ENCODE results near the gene MS4A10.

The MS4A10 gene

DNA sequence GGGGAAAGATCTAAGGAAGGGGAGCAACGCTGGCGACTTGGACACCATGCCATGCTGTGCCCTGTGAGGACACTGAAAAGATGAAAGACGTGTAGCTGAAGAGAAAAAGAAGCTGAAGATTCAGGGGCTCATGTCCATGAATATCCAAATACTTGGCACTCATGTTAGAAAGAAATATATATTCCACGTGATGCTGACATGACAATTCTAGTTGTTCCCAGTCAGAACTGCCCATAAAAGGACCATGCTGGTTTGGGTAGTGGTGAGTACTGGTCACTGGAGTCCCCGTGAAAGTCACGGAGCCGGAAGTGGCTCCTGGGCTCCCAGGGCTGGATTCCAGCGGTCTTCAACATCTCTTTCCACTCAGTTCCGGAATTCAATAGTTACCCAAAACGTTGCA is 18.6 kb upstream of the MS4A10 start:
- DNase-seq: no peak

DNA sequence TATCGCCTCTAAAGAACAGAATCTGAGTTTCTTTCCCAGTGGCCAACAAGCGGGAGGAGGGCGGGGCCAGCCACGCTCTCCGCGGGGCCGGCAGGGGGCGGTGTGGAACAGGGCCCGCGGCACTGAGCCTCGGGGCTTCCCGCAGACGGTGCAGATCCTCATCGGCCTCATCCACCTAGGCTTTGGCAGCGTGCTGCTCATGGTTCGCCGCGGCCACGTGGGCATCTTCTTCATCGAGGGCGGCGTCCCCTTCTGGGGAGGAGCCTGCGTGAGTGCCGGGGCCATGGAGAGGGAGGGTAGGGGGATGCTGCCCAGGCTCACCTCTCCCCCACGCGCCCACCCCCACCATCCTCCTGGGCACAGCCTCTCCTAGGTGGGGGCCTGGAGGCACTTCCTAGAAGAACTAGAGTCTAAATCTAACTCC is 17.7 kb upstream of the MS4A10 start:
- no peak for DNase-seq

GRCh38 chr11:60768202-60768601 is 16.9 kb upstream of the MS4A10 start:
- DNase-seq: no peak

DNA sequence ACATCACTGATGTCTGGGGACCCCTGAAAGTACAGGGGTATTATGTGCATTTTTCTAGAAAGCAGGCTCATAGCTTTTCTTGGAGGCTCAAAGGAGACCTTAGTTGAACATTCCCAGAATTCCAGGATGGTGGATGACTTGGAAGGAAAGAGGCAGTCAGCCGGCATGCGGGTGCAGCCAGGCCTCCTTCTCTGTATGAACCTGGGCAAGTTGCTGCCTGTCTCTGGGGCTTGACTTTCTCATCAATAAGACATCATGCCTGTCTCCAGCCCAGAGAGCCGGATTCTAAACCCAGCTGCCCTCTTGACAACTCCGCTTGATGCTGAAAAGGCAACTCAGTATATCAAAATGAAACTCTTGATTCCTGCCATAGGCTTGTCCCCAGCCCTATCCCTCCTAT is 15.9 kb upstream of the MS4A10 start:
- DNase-seq: no peak

DNA sequence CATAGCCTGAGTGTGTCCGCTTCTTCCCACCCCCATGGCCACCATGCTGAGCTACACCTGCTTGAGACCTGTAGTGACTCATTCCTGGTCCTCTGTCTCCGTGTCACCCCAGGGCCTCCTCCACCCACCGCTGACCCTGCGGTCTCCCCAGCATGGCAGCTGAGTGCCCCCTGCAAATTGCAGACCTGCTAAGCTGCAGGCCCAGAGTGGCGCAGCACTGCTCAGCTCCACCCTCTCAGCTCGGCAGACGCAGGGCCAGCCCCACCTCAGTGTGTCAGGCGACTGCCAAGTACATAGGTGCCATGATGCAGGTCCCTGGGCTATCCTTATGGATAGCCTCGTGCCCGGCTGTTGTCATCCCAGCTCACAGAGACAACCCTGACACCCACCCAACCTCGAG is 15.3 kb upstream of the MS4A10 start:
- DNase-seq: no peak

DNA sequence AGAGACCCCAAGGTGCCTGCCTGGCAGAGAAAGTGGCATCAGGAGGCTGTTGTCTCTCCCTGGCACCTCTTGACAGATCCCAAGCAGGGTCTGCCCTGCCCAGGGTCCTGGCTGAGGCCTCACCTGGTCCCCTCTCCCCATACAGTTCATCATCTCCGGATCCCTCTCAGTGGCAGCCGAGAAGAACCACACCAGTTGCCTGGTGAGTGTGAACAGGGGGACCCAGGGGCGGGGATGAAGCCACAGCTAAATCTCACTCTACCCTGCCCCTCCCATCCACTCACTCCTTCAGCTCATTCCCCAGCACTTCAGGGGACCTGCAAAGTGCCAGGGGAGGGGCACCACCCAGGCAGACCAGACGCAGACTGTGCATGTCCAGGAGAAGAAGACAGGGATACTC is 14.0 kb upstream of the MS4A10 start:
- DNase-seq: no peak

DNA sequence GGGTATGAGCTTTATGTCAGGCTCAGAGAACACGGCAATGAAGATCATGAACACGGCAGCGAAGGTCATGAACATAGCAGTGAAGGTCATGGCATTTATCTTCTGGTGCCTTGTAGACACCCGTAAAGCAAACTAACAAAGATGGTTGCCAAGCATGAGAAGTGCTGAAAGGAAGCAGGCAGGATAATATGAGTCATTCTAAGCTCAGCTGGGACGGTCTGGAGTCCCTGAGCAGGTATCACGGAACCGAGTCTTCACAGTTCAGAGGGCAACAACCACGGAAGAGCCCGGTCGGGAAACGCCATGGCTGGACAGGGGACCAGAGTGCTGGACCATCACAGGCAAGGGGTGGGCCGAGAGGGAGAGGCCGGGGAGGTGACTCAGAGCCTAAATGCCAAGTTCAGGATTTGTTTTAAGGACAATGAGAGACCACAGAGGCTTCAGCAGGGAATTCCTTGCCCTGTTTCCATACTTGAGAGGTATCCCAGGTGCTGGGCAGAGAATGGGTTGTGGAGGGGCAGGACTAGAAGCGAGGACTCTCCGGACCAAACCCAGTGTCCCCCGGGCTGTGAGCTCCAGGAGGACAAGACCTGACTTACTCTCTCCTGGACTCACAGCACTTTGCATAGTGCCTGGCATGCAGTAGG is 13.1 kb upstream of the MS4A10 start:
- no peak for DNase-seq

GRCh38 chr11:60772666-60773065 is 12.5 kb upstream of the MS4A10 start:
- no peak for DNase-seq

DNA sequence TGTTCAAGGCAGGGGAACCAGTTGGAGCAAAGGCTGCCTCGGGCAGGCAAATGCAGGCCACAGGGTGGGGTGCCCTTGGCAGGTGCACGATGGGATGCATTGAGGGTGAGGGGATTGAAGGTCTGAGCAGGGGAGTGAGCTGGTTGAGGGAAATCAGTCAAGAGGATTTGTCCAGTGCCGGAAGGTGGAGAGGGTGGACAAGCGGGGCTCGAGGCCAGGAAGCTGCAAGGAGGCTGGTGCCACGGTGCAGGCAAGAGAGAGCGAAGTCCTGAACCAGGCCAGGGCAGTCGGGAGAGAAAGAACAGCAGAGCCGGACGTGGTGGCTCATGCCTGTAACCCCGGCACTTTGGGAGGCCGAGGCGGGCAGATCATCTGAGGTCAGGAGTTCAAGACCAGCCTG is 10.4 kb upstream of the MS4A10 start:
- no peak for DNase-seq

- DNase-seq: peak; percentile 79
These were observed 9.6 kb upstream of the MS4A10 start for GRCh38 chr11:60775420-60775961.

- no peak for DNase-seq
These were observed 9.0 kb upstream of the MS4A10 start for GRCh38 chr11:60776167-60776566.

GRCh38 chr11:60777106-60777505 is 8.0 kb upstream of the MS4A10 start:
- no peak for DNase-seq

DNA sequence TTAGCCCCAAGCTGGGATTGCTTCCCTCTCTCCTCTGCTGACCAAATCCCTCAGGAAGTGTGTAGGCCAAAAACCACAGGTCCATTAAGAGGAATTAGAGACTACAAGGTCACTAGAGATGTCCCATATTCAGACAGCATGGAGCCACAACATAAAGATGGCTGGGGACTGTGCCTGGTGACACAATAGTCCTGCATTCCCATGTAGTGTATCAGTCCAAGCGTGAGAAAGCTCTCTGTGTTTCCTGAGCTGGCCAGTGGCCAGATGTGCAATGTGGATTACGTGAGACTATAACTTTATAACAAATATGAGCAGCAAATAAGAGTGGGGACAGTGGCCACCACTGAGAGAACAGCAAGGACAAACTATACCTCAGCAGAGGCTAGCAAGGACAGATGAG is 7.6 kb upstream of the MS4A10 start:
- DNase-seq: no peak

GRCh38 chr11:60780065-60780464 is 5.1 kb upstream of the MS4A10 start:
- no peak for DNase-seq

- DNase-seq: no peak
These were observed 4.4 kb upstream of the MS4A10 start for GRCh38 chr11:60780774-60781173.

GRCh38 chr11:60781286-60781980 is 3.7 kb upstream of the MS4A10 start:
- no peak for DNase-seq

DNA sequence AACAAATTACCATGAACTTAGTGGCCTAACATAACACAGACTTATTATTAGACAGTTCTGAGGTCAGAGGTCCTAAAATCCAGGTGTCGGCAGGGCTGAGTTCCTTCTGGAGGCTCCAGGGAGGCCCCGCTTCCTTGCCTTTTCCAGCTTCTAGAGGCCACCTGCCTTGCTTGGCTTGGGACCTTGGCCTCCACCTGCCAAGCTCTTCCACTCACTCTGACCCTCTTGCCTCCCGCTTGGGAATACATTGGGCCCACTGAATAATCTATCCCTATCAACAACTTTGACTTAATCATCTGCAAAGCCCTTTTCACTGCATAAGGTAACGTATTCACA is 3.2 kb upstream of the MS4A10 start:
- DNase-seq: no peak

GRCh38 chr11:60782393-60783140 is 2.6 kb upstream of the MS4A10 start:
- no peak for DNase-seq

DNA sequence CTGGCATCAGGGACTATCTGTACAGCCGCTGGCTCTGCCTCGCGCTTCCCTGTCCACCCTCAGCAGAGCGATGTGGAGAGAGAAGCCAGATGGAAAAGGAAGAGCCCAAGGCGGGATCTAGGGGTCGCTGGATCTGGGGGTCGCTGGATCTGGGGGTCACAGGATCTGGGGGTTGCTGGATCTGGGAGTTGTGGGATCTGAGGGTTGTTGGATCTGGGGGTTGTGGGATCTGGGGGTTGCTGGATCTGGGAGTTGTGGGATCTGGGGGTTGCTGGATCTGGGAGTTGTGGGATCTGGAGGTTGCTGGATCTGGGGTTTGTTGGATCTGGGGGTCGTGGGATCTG is 2.0 kb upstream of the MS4A10 start:
- no peak for DNase-seq

GRCh38 chr11:60783911-60784310 is 1.2 kb upstream of the MS4A10 start:
- no peak for DNase-seq

GRCh38 chr11:60785806-60786361 is 751 bp downstream of the MS4A10 start:
- no peak for DNase-seq

DNA sequence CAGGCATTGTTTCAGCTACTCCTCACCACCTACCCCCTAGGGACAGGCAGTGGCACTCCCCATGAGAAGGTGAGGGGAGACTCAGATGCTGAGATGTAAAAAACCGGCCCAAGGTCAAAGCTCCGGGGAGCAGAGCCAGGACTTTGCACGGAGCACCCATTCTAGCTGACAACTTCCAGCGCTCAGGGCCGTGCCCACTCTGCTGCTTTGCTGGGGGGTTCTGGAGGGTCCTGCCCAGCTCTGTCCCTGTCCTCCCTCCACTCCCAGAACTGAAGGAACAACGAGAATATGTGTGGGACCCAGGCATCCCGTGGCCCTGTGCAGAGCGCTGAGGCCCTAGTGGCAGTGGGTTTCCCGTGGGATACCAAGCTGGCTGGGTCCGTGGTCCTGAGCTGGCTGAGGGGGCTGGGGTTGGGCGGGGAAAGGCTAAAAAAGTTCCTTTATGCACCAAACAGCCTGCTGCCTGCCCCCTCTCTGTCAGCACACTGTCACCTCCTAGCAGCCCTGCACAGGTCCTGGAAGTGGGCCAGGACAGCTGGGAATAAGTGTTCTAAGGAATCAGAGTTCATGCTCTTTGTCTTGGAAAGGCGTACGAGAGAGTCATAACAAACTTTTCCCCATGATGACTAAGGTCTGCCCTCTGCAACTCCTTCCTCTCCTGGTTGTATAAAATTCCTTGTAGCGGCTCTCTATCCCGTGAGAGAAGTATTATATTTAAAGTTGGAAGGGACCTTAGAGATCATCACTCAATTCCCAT is 1.9 kb downstream of the MS4A10 start:
- no peak for DNase-seq
